Measurements from ENCODE around the gene RABGAP1L.

RABGAP1L gene

DNA sequence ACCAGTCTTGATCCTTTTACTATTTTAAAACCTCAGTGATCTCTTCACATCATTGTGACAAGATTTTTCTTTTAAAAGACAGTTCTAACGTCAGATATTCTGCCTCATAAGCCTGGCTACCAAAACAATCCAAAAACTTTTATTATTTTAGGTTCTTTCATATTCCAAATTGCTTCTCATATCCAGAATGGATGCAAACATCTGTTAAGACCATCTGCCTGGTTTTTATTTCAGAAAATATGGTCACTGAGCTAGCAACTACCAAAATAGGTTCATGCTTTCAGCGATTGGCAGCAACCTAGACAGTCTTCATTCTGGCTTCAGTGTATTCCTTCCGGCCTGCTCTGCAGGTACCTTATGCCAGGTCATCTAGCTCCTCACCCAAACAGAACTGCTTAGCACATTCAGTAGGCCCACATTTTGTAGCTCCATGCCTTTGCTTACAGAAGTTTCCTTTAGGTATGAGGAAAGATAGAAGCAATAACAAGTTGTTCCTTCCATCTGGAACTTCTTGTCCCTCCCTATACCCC lies 781.4 kb downstream of the RABGAP1L start:
- no peak overlapping the region for H3K4me3 ChIP-seq (ENCODE audit: extremely low read depth, insufficient read depth, low read length, poor library complexity, severe bottlenecking)
- H3K36me3 ChIP-seq (ENCODE audit: control insufficient read depth, insufficient read depth, low read length) = no peaks in the 10 kb centered on the region
- no peaks in the 10 kb centered on the region for H3K9me3 ChIP-seq (ENCODE audit: control insufficient read depth, low read length)
- peaks cover 5% of the 10 kb centered on the region for H3K4me1 ChIP-seq (ENCODE audit: control insufficient read depth, insufficient read depth, low read length, poor library complexity, severe bottlenecking)
- no peak overlapping the region for H3K27ac ChIP-seq (ENCODE audit: low read depth, low read length, severe bottlenecking)
- 93 to 100% methylated on average over 3 of the region's 3 CpGs for WGBS, 2 experiments (ENCODE audit: insufficient coverage in 2 of 2)

- no peaks in the 10 kb centered on the region for H3K36me3 ChIP-seq (ENCODE audit: control insufficient read depth, insufficient read depth, low read length)
- WGBS, 2 experiments (ENCODE audit: insufficient coverage in 2 of 2) = 86 to 92% methylated on average over 1 to 2 of the region's 2 CpGs
- no peak overlapping the region for H3K4me3 ChIP-seq (ENCODE audit: extremely low read depth, insufficient read depth, low read length, poor library complexity, severe bottlenecking)
- no peaks in the 10 kb centered on the region for H3K9me3 ChIP-seq (ENCODE audit: control insufficient read depth, low read length)
- H3K4me1 ChIP-seq (ENCODE audit: control insufficient read depth, insufficient read depth, low read length, poor library complexity, severe bottlenecking) = peaks cover 5% of the 10 kb centered on the region
- no peak overlapping the region for H3K27ac ChIP-seq (ENCODE audit: low read depth, low read length, severe bottlenecking)
Observed at GRCh38 chr1:174942547-174943255, 783.4 kb downstream of the RABGAP1L start.

DNA sequence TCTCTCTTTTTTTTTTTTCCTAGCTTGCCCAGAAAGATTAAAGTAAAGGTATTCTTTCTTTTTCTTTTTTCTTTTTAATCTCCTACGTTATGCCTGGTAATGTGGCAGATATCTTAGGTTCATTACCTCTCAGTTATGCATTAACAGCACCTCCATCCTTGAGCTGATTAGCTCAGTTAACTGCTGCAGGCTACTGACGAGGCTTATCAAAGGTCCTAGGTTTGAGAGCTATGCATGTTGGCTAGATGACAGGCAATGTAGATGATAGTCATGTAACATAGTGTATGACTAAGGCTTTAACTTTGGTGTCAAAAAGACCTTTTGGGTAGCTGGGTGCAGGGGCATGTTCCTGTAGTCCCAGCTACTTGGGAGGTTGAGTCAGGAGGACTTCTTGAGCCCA lies 786.7 kb downstream of the RABGAP1L start:
- Histone ChIP-seq H3K9me3 (ENCODE audit: control insufficient read depth, low read length) (no peaks in the 10 kb centered on the region), H3K4me1 (ENCODE audit: control insufficient read depth, insufficient read depth, low read length, poor library complexity, severe bottlenecking) (no peaks in the 10 kb centered on the region), H3K36me3 (ENCODE audit: control insufficient read depth, insufficient read depth, low read length) (no peaks in the 10 kb centered on the region), H3K4me3 (ENCODE audit: extremely low read depth, insufficient read depth, low read length, poor library complexity, severe bottlenecking) (no peak overlapping the region), H3K27ac (ENCODE audit: low read depth, low read length, severe bottlenecking) (no peak overlapping the region)
- 83% methylated on average over 1 of the region's 2 CpGs; no CpG with 5 or more reads in 1 of the 2 experiments for WGBS, 2 experiments (ENCODE audit: insufficient coverage in 2 of 2)

DNA sequence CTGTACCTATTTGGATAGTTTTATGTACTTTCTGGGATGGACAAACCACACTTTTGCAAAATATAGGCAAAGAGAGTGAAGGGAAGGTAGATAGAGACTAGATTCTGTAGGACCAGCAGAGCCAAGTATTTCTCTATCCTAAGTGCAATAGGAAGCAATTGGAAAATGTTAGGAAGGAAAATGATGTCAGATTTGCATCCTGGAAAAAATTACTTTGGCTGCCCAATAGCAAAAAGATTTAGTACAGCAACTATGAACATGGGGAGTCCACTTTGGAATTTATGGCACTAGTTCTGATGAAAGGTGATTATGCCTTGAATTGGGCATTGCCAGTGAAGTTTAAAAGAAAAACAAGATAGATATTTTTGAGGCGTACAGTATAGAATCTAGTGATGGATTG lies 789.7 kb downstream of the RABGAP1L start:
- no peaks in the 10 kb centered on the region for H3K9me3 ChIP-seq (ENCODE audit: control insufficient read depth, low read length)
- WGBS, 2 experiments (ENCODE audit: insufficient coverage in 2 of 2) = 100% methylated on average over 1 of the region's 1 CpG
- H3K4me3 ChIP-seq (ENCODE audit: extremely low read depth, insufficient read depth, low read length, poor library complexity, severe bottlenecking) = no peak overlapping the region
- no peak overlapping the region for H3K27ac ChIP-seq (ENCODE audit: low read depth, low read length, severe bottlenecking)
- no peaks in the 10 kb centered on the region for H3K36me3 ChIP-seq (ENCODE audit: control insufficient read depth, insufficient read depth, low read length)
- no peaks in the 10 kb centered on the region for H3K4me1 ChIP-seq (ENCODE audit: control insufficient read depth, insufficient read depth, low read length, poor library complexity, severe bottlenecking)

- no peak overlapping the region for H3K27ac ChIP-seq (ENCODE audit: low read depth, low read length, severe bottlenecking)
- no peaks in the 10 kb centered on the region for H3K36me3 ChIP-seq (ENCODE audit: control insufficient read depth, insufficient read depth, low read length)
- no peaks in the 10 kb centered on the region for H3K9me3 ChIP-seq (ENCODE audit: control insufficient read depth, low read length)
- H3K4me3 ChIP-seq (ENCODE audit: extremely low read depth, insufficient read depth, low read length, poor library complexity, severe bottlenecking) = no peak overlapping the region
- no peaks in the 10 kb centered on the region for H3K4me1 ChIP-seq (ENCODE audit: control insufficient read depth, insufficient read depth, low read length, poor library complexity, severe bottlenecking)
Observed at GRCh38 chr1:174949645-174950044, 790.3 kb downstream of the RABGAP1L start.

- no peak overlapping the region for H3K4me3 ChIP-seq (ENCODE audit: extremely low read depth, insufficient read depth, low read length, poor library complexity, severe bottlenecking)
- H3K27ac ChIP-seq (ENCODE audit: low read depth, low read length, severe bottlenecking) = no peak overlapping the region
- H3K4me1 ChIP-seq (ENCODE audit: control insufficient read depth, insufficient read depth, low read length, poor library complexity, severe bottlenecking) = no peaks in the 10 kb centered on the region
- WGBS, 2 experiments (ENCODE audit: insufficient coverage in 2 of 2) = 83 to 86% methylated on average over 6 of the region's 11 CpGs
- H3K9me3 ChIP-seq (ENCODE audit: control insufficient read depth, low read length) = no peaks in the 10 kb centered on the region
- no peaks in the 10 kb centered on the region for H3K36me3 ChIP-seq (ENCODE audit: control insufficient read depth, insufficient read depth, low read length)
Observed at GRCh38 chr1:174953285-174954072, 794.2 kb downstream of the RABGAP1L start.

DNA sequence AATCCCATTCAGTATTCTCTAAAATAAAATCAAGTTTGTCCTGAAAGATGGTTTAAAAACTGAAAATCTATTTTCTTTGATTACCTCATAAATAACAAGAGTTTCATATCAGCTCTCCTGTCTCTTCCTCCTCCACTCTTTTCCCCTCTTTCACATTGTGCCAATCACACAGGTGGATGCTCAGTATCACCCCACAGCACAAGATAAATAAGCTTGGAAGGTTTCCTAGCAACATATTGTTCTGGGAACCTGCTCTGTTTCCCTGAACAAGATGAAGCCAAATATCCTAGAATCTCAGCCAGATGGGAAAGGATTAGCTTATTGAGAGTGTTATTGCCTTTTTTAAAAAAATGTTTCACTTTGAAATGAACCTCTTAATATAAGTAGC lies 794.7 kb downstream of the RABGAP1L start:
- Histone ChIP-seq H3K36me3 (ENCODE audit: control insufficient read depth, insufficient read depth, low read length) (no peaks in the 10 kb centered on the region), H3K4me3 (ENCODE audit: extremely low read depth, insufficient read depth, low read length, poor library complexity, severe bottlenecking) (no peak overlapping the region), H3K27ac (ENCODE audit: low read depth, low read length, severe bottlenecking) (no peak overlapping the region), H3K9me3 (ENCODE audit: control insufficient read depth, low read length) (no peaks in the 10 kb centered on the region), H3K4me1 (ENCODE audit: control insufficient read depth, insufficient read depth, low read length, poor library complexity, severe bottlenecking) (no peaks in the 10 kb centered on the region)

DNA sequence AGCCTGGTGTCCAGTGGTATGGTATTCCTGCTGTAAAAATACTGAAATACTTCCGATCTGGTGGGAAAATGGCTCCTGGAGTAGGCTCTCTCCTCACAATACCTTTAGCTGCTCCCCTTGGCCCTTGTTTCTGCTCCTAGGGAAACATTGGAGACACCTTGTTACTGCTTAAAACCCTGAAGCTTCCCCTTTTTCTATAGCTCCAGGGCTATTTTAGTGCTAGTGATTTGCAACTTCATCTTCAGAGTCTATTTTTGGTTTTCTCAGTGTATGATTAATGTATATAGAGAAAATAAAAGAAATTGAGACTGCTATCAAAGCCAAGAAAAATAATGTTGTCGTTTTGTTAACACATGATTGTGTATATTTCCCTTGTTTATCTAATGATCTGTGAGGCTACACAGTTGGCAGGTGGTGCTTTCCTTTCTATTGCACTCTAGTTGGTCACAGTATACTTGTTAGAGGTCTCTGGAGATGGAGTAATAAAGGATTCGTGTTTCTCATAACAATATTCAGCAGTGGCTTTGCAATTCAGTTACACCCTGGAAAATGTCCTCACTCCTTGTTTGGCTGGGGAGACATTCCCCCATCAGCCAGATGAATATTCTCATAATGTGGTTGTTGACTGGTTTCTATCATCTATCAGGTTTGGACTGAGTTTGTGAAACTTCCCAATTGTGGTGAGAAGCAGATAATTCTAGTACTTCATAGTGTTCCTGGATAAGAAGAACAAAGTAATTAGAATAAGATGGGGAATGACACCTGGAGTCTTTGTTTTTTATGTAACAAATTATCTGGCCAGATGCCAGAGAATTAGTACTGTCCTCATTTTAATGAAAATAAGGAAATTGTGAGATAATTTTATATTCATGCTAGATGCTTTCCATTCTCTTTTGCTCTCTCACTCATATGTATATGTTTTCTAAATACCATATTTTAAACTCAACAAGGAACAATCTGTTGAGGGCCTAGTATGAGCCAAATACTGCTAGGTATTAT lies 795.6 kb downstream of the RABGAP1L start:
- no peaks in the 10 kb centered on the region for H3K9me3 ChIP-seq (ENCODE audit: control insufficient read depth, low read length)
- H3K4me3 ChIP-seq (ENCODE audit: extremely low read depth, insufficient read depth, low read length, poor library complexity, severe bottlenecking) = no peak overlapping the region
- H3K36me3 ChIP-seq (ENCODE audit: control insufficient read depth, insufficient read depth, low read length) = no peaks in the 10 kb centered on the region
- no peaks in the 10 kb centered on the region for H3K4me1 ChIP-seq (ENCODE audit: control insufficient read depth, insufficient read depth, low read length, poor library complexity, severe bottlenecking)
- H3K27ac ChIP-seq (ENCODE audit: low read depth, low read length, severe bottlenecking) = no peak overlapping the region
- WGBS, 2 experiments (ENCODE audit: insufficient coverage in 2 of 2) = 83 to 100% methylated on average over 1 of the region's 3 CpGs

DNA sequence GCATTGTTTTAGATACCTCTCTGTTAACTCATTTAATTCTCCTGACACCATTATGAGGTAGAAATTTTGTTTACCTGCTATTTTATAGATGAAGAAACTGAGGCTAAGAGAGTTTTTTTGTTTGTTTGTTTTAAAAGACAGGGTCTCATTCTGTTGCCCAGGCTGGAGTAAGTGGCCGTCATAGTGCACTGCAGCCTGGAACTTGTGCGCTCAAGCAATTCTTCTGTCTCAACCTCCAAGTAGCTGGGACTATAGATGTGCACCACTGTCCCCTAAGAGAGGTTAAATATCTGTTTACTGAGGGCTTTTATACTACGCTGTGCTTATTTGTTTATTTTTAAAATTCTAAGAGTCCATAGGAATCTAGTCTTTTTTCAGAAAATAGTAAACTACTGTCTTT lies 796.8 kb downstream of the RABGAP1L start:
- Histone ChIP-seq H3K27ac (ENCODE audit: low read depth, low read length, severe bottlenecking) (no peak overlapping the region), H3K9me3 (ENCODE audit: control insufficient read depth, low read length) (no peaks in the 10 kb centered on the region), H3K36me3 (ENCODE audit: control insufficient read depth, insufficient read depth, low read length) (no peaks in the 10 kb centered on the region), H3K4me3 (ENCODE audit: extremely low read depth, insufficient read depth, low read length, poor library complexity, severe bottlenecking) (no peak overlapping the region), H3K4me1 (ENCODE audit: control insufficient read depth, insufficient read depth, low read length, poor library complexity, severe bottlenecking) (no peaks in the 10 kb centered on the region)
- 80 to 83% methylated on average over 2 of the region's 3 CpGs for WGBS, 2 experiments (ENCODE audit: insufficient coverage in 2 of 2)

GRCh38 chr1:174956976-174957375 lies 797.7 kb downstream of the RABGAP1L start:
- Histone ChIP-seq H3K36me3 (ENCODE audit: control insufficient read depth, insufficient read depth, low read length) (no peaks in the 10 kb centered on the region), H3K9me3 (ENCODE audit: control insufficient read depth, low read length) (no peaks in the 10 kb centered on the region), H3K4me1 (ENCODE audit: control insufficient read depth, insufficient read depth, low read length, poor library complexity, severe bottlenecking) (no peaks in the 10 kb centered on the region), H3K27ac (ENCODE audit: low read depth, low read length, severe bottlenecking) (no peak overlapping the region), H3K4me3 (ENCODE audit: extremely low read depth, insufficient read depth, low read length, poor library complexity, severe bottlenecking) (no peak overlapping the region)
